GM15510 (cell line): Measurements from ENCODE around the gene CCDC71.
A peak's percentile ranks its signal among the peaks of the same experiment; 100 is the strongest.

Source experiments
- POLR2A ChIP-seq: IDR thresholded peaks from 3 replicates; pipeline ENCODE4 v1.6.1; 2011; ENCODE audit warnings: borderline replicate concordance; ENCODE audit not compliant: insufficient read length; ENCODE audit errors: extremely low read depth

CCDC71 gene

GRCh38 chr3:49173792-49174170 is 7.7 kb upstream of the CCDC71 start:
- TF ChIP-seq POLR2A: no peak

- no peak for TF ChIP-seq POLR2A
These were observed 7.1 kb upstream of the CCDC71 start for GRCh38 chr3:49173116-49173791.

GRCh38 chr3:49172551-49173041 is 6.5 kb upstream of the CCDC71 start:
- TF ChIP-seq POLR2A: no peak

GRCh38 chr3:49171775-49172500 is 5.8 kb upstream of the CCDC71 start:
- no peak for TF ChIP-seq POLR2A

- TF ChIP-seq POLR2A: peak; percentile 17
These were observed 5.1 kb upstream of the CCDC71 start, which contains the start of gene KLHDC8B for GRCh38 chr3:49171119-49171774. KLHDC8B (plus strand) TSS chr3:49171598; CDS start chr3:49172770, 1,172 bp downstream.

GRCh38 chr3:49170744-49171118 is 4.6 kb upstream of the CCDC71 start:
- no peak for TF ChIP-seq POLR2A

- TF ChIP-seq POLR2A: no peak
These were observed 823 bp upstream of the CCDC71 start for GRCh38 chr3:49166752-49167556.

GRCh38 chr3:49164983-49165720 is 979 bp downstream of the CCDC71 start:
- no peak for TF ChIP-seq POLR2A

- TF ChIP-seq POLR2A: no peak
These were observed 2.5 kb downstream of the CCDC71 start for GRCh38 chr3:49163609-49164008.

GRCh38 chr3:49162751-49163419 is 3.2 kb downstream of the CCDC71 start:
- TF ChIP-seq POLR2A: peak; percentile 17

- TF ChIP-seq POLR2A: no peak
These were observed 4.2 kb downstream of the CCDC71 start for GRCh38 chr3:49161808-49162530.

GRCh38 chr3:49161197-49161596 is 4.9 kb downstream of the CCDC71 start:
- TF ChIP-seq POLR2A: no peak

GRCh38 chr3:49158792-49159191 is 7.3 kb downstream of the CCDC71 start:
- TF ChIP-seq POLR2A: no peak
